ENCODE data around the gene C2orf80. TPM values are rescaled to one million over a fixed set of nuclear protein-coding genes. Genes with fewer than 3 reads are reported as not detected.
"Not testable (repeated sequence)": the region's sequence is repeated elsewhere in the genome, so short reads cannot be mapped to it uniquely, and the experiment has no call there.

The C2orf80 gene
- total RNA-seq, 2 experiments from 2014 or later = not detected

- DNase-seq (no peak), ATAC-seq (no peak)
- ChIA-PET POLR2A (no interaction called here), CTCF (no interaction called here)
- Mint-ChIP-seq H3K36me3 (ENCODE audit: low read depth) (no peaks in the 10 kb centered on the region), H3K4me3 (no peak within 1 kb of the TSS), H3K27me3 (ENCODE audit: low read depth) (peaks cover 3% of the 10 kb centered on the region), H3K27ac (no peak within 1 kb of the TSS), H3K4me1 (ENCODE audit: low read depth) (no peaks in the 10 kb centered on the region), H3K9me3 (ENCODE audit: insufficient read depth) (no peaks in the 10 kb centered on the region)
Observed at GRCh38 chr2:208146006-208146405, 43.8 kb downstream of the C2orf80 start, which contains the start of gene CRYGB. Gene CRYGB (minus strand): TSS chr2:208146158. CDS start chr2:208146120, 38 bp downstream.

DNA sequence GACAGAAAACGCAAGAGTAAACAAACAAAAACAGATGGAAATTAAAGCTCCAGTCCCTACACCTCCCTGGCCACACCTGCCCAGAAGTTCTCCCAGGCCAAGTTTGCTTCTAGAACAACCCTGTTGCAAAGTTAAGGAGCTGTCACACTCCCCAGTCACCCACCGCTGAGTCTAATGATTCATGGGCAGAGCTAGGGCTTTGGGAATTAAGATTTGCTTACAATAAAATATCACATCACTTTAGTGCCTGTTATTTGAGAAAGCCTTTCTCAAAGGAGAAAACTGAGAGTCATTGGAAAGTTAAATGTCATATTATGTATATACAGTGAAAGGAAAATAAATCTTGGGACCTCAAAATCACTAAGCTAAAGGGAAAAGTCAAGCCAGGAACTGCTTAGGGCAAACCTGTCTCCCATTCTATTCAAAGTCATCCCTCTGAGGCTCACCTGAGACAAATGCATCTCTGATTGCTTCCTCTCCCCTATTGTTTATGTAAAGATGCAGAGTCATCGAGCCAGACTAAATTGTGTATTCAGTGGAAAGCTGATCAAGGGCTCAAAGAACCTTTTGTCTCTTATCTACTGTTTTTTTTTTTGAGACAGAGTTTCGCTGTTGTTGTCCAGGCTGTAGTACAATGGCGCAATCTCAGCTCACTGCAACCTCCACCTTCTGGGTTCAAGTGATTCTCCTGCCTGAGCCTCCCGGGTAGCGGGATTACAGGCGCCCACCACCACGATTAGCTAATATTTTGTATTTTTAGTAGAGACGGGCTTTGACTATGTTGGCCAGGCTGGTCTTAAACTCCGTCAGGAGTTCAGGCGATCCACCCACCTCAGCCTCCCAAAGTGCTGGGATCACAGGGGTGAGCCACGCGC is 46.7 kb downstream of the C2orf80 start:
- Mint-ChIP-seq H3K9me3 (ENCODE audit: insufficient read depth) (no peaks in the 10 kb centered on the region), H3K4me3 (no peak overlapping the region), H3K27me3 (ENCODE audit: low read depth) (no peaks in the 10 kb centered on the region), H3K27ac (no peak overlapping the region), H3K4me1 (ENCODE audit: low read depth) (no peaks in the 10 kb centered on the region), H3K36me3 (ENCODE audit: low read depth) (no peaks in the 10 kb centered on the region)
- ChIA-PET CTCF (no interaction called here), POLR2A (no interaction called here)
- no peak for DNase-seq
- ATAC-seq = no peak

- no peak for DNase-seq
- ChIA-PET CTCF (interaction anchor here (1.3 kb wide), 1 partner anchor 113 kb away, joined by 3 read pairs; the partner anchor contains the start of gene IDH1), POLR2A (no interaction called here)
- H3K36me3 Mint-ChIP-seq (ENCODE audit: low read depth) = no peaks in the 10 kb centered on the region
- no peak overlapping the region for H3K4me3 Mint-ChIP-seq
- no peaks in the 10 kb centered on the region for H3K9me3 Mint-ChIP-seq (ENCODE audit: insufficient read depth)
- no peaks in the 10 kb centered on the region for H3K4me1 Mint-ChIP-seq (ENCODE audit: low read depth)
- H3K27ac Mint-ChIP-seq = no peak overlapping the region
- H3K27me3 Mint-ChIP-seq (ENCODE audit: low read depth) = no peaks in the 10 kb centered on the region
- ATAC-seq = no peak
Observed at GRCh38 chr2:208142240-208142924, 47.4 kb downstream of the C2orf80 start.

DNA sequence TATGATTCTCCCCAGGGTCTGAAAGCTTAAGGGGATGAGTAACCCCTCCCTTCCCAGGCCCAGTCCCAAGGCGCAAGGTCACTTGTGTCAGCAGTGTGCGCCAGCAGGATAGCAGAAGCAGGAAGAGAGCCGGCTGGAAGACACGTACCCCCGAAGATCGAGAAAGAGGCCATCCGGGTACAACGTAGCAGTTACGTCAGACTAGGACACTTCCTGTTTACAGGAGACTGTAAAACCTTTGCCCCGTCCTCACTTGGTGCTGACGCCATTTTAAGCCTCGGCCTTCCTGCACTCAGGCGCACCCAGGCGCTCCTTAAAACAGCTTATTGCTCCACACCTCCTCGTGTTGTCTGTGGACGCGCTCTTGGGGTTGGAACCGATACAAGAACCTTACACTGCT is 50.4 kb downstream of the C2orf80 start:
- ChIA-PET POLR2A (no interaction called here), CTCF (no interaction called here)
- Mint-ChIP-seq H3K27ac (no peak overlapping the region), H3K4me3 (no peak overlapping the region), H3K9me3 (ENCODE audit: insufficient read depth) (no peaks in the 10 kb centered on the region), H3K4me1 (ENCODE audit: low read depth) (peaks cover 12% of the 10 kb centered on the region), H3K36me3 (ENCODE audit: low read depth) (no peaks in the 10 kb centered on the region), H3K27me3 (ENCODE audit: low read depth) (no peaks in the 10 kb centered on the region)
- DNase-seq (no peak), ATAC-seq (no peak)

GRCh38 chr2:208138334-208138733 is 51.5 kb downstream of the C2orf80 start:
- DNase-seq; H3K4me3 Mint-ChIP-seq; CTCF ChIA-PET; H3K9me3 Mint-ChIP-seq (ENCODE audit: insufficient read depth); H3K27ac Mint-ChIP-seq; POLR2A ChIA-PET; ATAC-seq; H3K27me3 Mint-ChIP-seq (ENCODE audit: low read depth); H3K36me3 Mint-ChIP-seq (ENCODE audit: low read depth): not testable (repeated sequence)
- peaks cover 15% of the 10 kb centered on the region for H3K4me1 Mint-ChIP-seq (ENCODE audit: low read depth)

DNA sequence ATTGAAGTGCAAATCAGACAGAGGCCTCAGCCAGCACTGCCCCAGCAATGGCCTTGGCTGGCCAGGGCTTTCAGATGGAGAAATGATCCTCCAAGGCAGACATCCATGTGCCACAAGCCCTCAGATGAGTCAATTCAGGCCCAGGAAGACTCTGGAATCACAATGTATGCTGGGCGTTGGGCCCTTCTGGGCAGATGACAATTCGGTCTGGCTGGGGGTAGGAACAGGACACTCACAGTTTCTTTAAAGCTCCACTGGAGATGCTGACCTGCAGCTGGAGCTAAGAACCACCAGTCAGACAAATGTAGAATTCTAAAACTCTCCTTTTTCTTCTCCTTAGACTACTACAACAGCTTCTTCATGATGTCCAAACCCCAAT is 53.1 kb downstream of the C2orf80 start:
- H3K9me3 Mint-ChIP-seq (ENCODE audit: insufficient read depth) = no peaks in the 10 kb centered on the region
- H3K27ac Mint-ChIP-seq = no peak overlapping the region
- ATAC-seq (no peak), DNase-seq (no peak)
- POLR2A ChIA-PET = no interaction called here
- peaks cover 8% of the 10 kb centered on the region for H3K27me3 Mint-ChIP-seq (ENCODE audit: low read depth)
- CTCF ChIA-PET = no interaction called here
- no peak overlapping the region for H3K4me3 Mint-ChIP-seq
- H3K4me1 Mint-ChIP-seq (ENCODE audit: low read depth) = peaks cover 15% of the 10 kb centered on the region
- no peaks in the 10 kb centered on the region for H3K36me3 Mint-ChIP-seq (ENCODE audit: low read depth)

- no peak for ATAC-seq
- ChIA-PET CTCF (no interaction called here), POLR2A (no interaction called here)
- no peaks in the 10 kb centered on the region for H3K36me3 Mint-ChIP-seq (ENCODE audit: low read depth)
- H3K9me3 Mint-ChIP-seq (ENCODE audit: insufficient read depth) = no peaks in the 10 kb centered on the region
- no peak overlapping the region for H3K4me3 Mint-ChIP-seq
- DNase-seq = no peak
- H3K27me3 Mint-ChIP-seq (ENCODE audit: low read depth) = peaks cover 8% of the 10 kb centered on the region
- peaks cover 15% of the 10 kb centered on the region for H3K4me1 Mint-ChIP-seq (ENCODE audit: low read depth)
- no peak overlapping the region for H3K27ac Mint-ChIP-seq
Observed at GRCh38 chr2:208135794-208136715, 53.8 kb downstream of the C2orf80 start.

GRCh38 chr2:208134928-208135586 is 54.8 kb downstream of the C2orf80 start:
- peak overlapping the region; percentile 2 for H3K4me3 Mint-ChIP-seq
- no peaks in the 10 kb centered on the region for H3K9me3 Mint-ChIP-seq (ENCODE audit: insufficient read depth)
- DNase-seq (peak; percentile 62), ATAC-seq (peak; percentile 86)
- ChIA-PET CTCF (interaction anchor here (1.0 to 1.2 kb wide), 2 partner anchors 10 to 120 kb away, joined by 3 read pairs; partner anchors contain the start of gene IDH1), POLR2A (no interaction called here)
- H3K27me3 Mint-ChIP-seq (ENCODE audit: low read depth) = peaks cover 8% of the 10 kb centered on the region
- no peaks in the 10 kb centered on the region for H3K36me3 Mint-ChIP-seq (ENCODE audit: low read depth)
- peak overlapping the region; percentile 73 for H3K27ac Mint-ChIP-seq
- peaks cover 15% of the 10 kb centered on the region for H3K4me1 Mint-ChIP-seq (ENCODE audit: low read depth)

DNA sequence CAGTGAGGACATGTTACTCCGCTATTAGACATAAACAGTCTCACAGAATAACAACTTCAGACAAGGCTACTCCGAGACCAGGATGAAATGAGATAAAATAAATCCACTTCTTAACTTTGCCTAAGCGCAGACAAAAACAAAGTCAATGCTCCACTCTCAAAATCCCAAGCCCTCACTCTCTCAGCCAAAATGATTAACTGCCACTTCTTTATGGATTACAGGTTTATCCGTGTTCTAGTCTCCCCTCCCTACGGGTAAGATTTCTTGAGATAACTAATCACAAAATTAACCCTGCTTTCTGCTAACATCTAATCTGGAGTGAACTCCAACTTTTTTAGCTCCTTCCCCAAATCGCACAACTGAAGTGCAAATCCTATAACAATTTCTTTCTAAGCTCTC is 59.1 kb downstream of the C2orf80 start:
- Mint-ChIP-seq H3K4me3 (no peak overlapping the region), H3K36me3 (ENCODE audit: low read depth) (no peaks in the 10 kb centered on the region), H3K27ac (no peak overlapping the region), H3K27me3 (ENCODE audit: low read depth) (peaks cover 24% of the 10 kb centered on the region), H3K9me3 (ENCODE audit: insufficient read depth) (no peaks in the 10 kb centered on the region), H3K4me1 (ENCODE audit: low read depth) (peaks cover 14% of the 10 kb centered on the region)
- DNase-seq (no peak), ATAC-seq (no peak)
- CTCF ChIA-PET = no interaction called here
- POLR2A ChIA-PET = no interaction called here

GRCh38 chr2:208129744-208130711 is 59.8 kb downstream of the C2orf80 start, which contains the start of gene CRYGC:
Gene CRYGC (minus strand): TSS chr2:208129828. CDS start chr2:208129792, 36 bp downstream.
- Mint-ChIP-seq H3K36me3 (ENCODE audit: low read depth) (no peaks in the 10 kb centered on the region), H3K4me3 (no peak within 1 kb of the TSS), H3K4me1 (ENCODE audit: low read depth) (peaks cover 7% of the 10 kb centered on the region), H3K9me3 (ENCODE audit: insufficient read depth) (no peaks in the 10 kb centered on the region), H3K27ac (no peak within 1 kb of the TSS), H3K27me3 (ENCODE audit: low read depth) (peaks cover 30% of the 10 kb centered on the region)
- DNase-seq (no peak), ATAC-seq (no peak)
- POLR2A ChIA-PET = no interaction called here
- CTCF ChIA-PET = no interaction called here

All from activated CD8-positive, alpha-beta T cell treated with anti-CD3 and anti-CD28 coated beads, Interleukin-2, amount 10 ng/mL, durations not matched to agents 7 days and 5 days (primary cell).